Activated CD4-positive, alpha-beta T cell treated with anti-CD3 and anti-CD28 coated beads, Interleukin-2, amount 50 U/mL, for 48 hours (primary cell): ENCODE results near the gene DAAM1.

Experiments used
- DNase-seq, 2 experiments: peaks; one replicate each; pipeline ENCODE4 v3.0.0-alpha.2; 2020

DAAM1 gene

GRCh38 chr14:59188461-59189090, at the start of gene DAAM1:
Gene DAAM1, plus strand, starts transcription at chr14:59188667. Its CDS starts 74,811 bp downstream, at chr14:59263478.
- DNase-seq, result peak; percentile 92 to 95

- no peak for DNase-seq
These were observed 49.1 kb upstream of the DAAM1 start for GRCh38 chr14:59139324-59139723.

GRCh38 chr14:59140106-59140843, 48.2 kb upstream of the DAAM1 start:
- DNase-seq, result no peak

- DNase-seq, result no peak
These were observed 42.0 kb upstream of the DAAM1 start for GRCh38 chr14:59146484-59146883.

- no peak for DNase-seq
These were observed 41.5 kb upstream of the DAAM1 start for GRCh38 chr14:59147007-59147406.

GRCh38 chr14:59148334-59148900, 40.0 kb upstream of the DAAM1 start:
- DNase-seq, result no peak

- no peak for DNase-seq
These were observed 37.5 kb upstream of the DAAM1 start for GRCh38 chr14:59150990-59151389.

GRCh38 chr14:59154373-59154772, 34.1 kb upstream of the DAAM1 start:
- DNase-seq, result no peak

- no peak for DNase-seq
These were observed 32.6 kb upstream of the DAAM1 start for GRCh38 chr14:59155886-59156285.

GRCh38 chr14:59159169-59159568, 29.3 kb upstream of the DAAM1 start:
- no peak for DNase-seq

GRCh38 chr14:59160506-59160905, 28.0 kb upstream of the DAAM1 start:
- DNase-seq, result no peak

- no peak for DNase-seq
These were observed 26.8 kb upstream of the DAAM1 start for GRCh38 chr14:59161561-59162175.

GRCh38 chr14:59166258-59166657, 22.2 kb upstream of the DAAM1 start:
- no peak for DNase-seq

GRCh38 chr14:59175404-59175803, 13.1 kb upstream of the DAAM1 start:
- no peak for DNase-seq

GRCh38 chr14:59176765-59177164, 11.7 kb upstream of the DAAM1 start:
- no peak for DNase-seq

- DNase-seq, result no peak
These were observed 11.2 kb upstream of the DAAM1 start for GRCh38 chr14:59177262-59177661.

GRCh38 chr14:59181791-59182190, 6.7 kb upstream of the DAAM1 start:
- DNase-seq, result no peak

GRCh38 chr14:59182641-59183040, 5.8 kb upstream of the DAAM1 start:
- DNase-seq, result no peak

GRCh38 chr14:59183150-59183549, 5.3 kb upstream of the DAAM1 start:
- no peak for DNase-seq

- DNase-seq, result no peak
These were observed 4.1 kb upstream of the DAAM1 start for GRCh38 chr14:59184396-59184795.

GRCh38 chr14:59185676-59186075, 2.8 kb upstream of the DAAM1 start:
- no peak for DNase-seq

GRCh38 chr14:59186306-59186705, 2.2 kb upstream of the DAAM1 start:
- DNase-seq, result no peak

GRCh38 chr14:59187118-59187517, 1.3 kb upstream of the DAAM1 start:
- DNase-seq, result no peak
